GM19328 (cell line): ENCODE results near the gene PAEP.
"Not testable (repeated sequence)": the region's sequence is repeated elsewhere in the genome, so short reads cannot be mapped to it uniquely, and the experiment has no call there.

Source experiments
- ATAC-seq: cut with Tn5 transposase; IDR thresholded peaks from one replicate; pipeline ENCODE4 v1.9.1; 2021; ENCODE audit warnings: mild to moderate bottlenecking, moderate library complexity; ENCODE audit not compliant: unreplicated experiment

Gene PAEP

GRCh38 chr9:135549478-135550343 lies 11.8 kb upstream of the PAEP start:
- ATAC-seq = not testable (repeated sequence)

GRCh38 chr9:135550344-135550918 lies 11.1 kb upstream of the PAEP start:
- ATAC-seq = no peak

GRCh38 chr9:135551031-135551430 lies 10.5 kb upstream of the PAEP start:
- no peak for ATAC-seq

GRCh38 chr9:135551456-135551855 lies 10.1 kb upstream of the PAEP start:
- no peak for ATAC-seq

GRCh38 chr9:135552021-135552697 lies 9.4 kb upstream of the PAEP start:
- no peak for ATAC-seq

GRCh38 chr9:135552698-135553171 lies 8.8 kb upstream of the PAEP start:
- ATAC-seq = no peak

- no peak for ATAC-seq
These were observed 6.8 kb upstream of the PAEP start for GRCh38 chr9:135554718-135555117.

- ATAC-seq = no peak
These were observed 6.4 kb upstream of the PAEP start for GRCh38 chr9:135555203-135555602.

GRCh38 chr9:135555910-135556309 lies 5.6 kb upstream of the PAEP start:
- no peak for ATAC-seq

- ATAC-seq = no peak
These were observed 1.9 kb upstream of the PAEP start for GRCh38 chr9:135559606-135560005.

- no peak for ATAC-seq
These were observed 734 bp downstream of the PAEP start for GRCh38 chr9:135562235-135562745.

GRCh38 chr9:135563039-135563476 lies 1.5 kb downstream of the PAEP start:
- no peak for ATAC-seq

GRCh38 chr9:135563858-135564257 lies 2.3 kb downstream of the PAEP start:
- no peak for ATAC-seq

- no peak for ATAC-seq
These were observed 3.6 kb downstream of the PAEP start for GRCh38 chr9:135565141-135565628.

GRCh38 chr9:135565636-135566035 lies 4.1 kb downstream of the PAEP start:
- no peak for ATAC-seq

- ATAC-seq = no peak
These were observed 5.0 kb downstream of the PAEP start for GRCh38 chr9:135566552-135566951.

- ATAC-seq = no peak
These were observed 5.8 kb downstream of the PAEP start for GRCh38 chr9:135567311-135567710.

GRCh38 chr9:135568026-135568425 lies 6.5 kb downstream of the PAEP start:
- no peak for ATAC-seq

- no peak for ATAC-seq
These were observed 8.9 kb downstream of the PAEP start for GRCh38 chr9:135570456-135570855.

- no peak for ATAC-seq
These were observed 10.7 kb downstream of the PAEP start for GRCh38 chr9:135572233-135572632.

- no peak for ATAC-seq
These were observed 11.6 kb downstream of the PAEP start for GRCh38 chr9:135573124-135573523.
